Coronary artery (tissue), 2 donors: ENCODE data around the gene ACSS2.

Experiments
- DNase-seq: peaks from one replicate; pipeline ENCODE4 v3.0.0-alpha.2; 2017; ENCODE audit warnings: low spot score
- H3K27ac ChIP-seq, 2 donors: fragments of 200-600 bp; sonication (generic); one replicate each; pipeline ENCODE4 v1.5.1; 2016 to 2019
- H3K4me3 ChIP-seq: fragments of 200-600 bp; sonication (generic); 2 replicates; pipeline ENCODE4 v1.5.1; 2016; ENCODE audit warnings: mild to moderate bottlenecking, moderate library complexity
- TF ChIP-seq, protein P1 (sequence below): fragments of 200-600 bp; sonication (generic); IDR thresholded peaks from one replicate; pipeline ENCODE4 v1.5.1; 2019; ENCODE audit warnings: antibody characterized with exemption

The ACSS2 gene

DNA sequence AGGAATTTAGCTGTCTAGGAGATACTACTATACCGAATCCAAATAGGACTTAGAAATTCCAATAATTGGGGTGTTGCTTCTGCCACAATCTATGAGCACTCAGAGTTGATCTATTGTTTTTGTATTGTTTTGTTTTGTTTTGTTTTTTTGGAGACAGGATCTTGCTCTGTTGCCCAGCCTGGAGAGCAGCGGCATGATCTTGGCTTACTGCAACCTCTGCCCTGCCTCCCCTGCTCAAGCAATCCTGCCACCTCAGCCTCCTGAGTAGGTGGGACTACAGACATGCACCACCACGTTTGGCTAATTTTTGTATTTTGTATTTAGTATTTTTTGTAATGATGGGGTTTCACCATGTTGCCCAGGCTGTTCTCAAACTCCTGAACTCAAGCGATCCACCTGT, 7.4 kb downstream of the ACSS2 start:
- TF ChIP-seq, protein P1, sequence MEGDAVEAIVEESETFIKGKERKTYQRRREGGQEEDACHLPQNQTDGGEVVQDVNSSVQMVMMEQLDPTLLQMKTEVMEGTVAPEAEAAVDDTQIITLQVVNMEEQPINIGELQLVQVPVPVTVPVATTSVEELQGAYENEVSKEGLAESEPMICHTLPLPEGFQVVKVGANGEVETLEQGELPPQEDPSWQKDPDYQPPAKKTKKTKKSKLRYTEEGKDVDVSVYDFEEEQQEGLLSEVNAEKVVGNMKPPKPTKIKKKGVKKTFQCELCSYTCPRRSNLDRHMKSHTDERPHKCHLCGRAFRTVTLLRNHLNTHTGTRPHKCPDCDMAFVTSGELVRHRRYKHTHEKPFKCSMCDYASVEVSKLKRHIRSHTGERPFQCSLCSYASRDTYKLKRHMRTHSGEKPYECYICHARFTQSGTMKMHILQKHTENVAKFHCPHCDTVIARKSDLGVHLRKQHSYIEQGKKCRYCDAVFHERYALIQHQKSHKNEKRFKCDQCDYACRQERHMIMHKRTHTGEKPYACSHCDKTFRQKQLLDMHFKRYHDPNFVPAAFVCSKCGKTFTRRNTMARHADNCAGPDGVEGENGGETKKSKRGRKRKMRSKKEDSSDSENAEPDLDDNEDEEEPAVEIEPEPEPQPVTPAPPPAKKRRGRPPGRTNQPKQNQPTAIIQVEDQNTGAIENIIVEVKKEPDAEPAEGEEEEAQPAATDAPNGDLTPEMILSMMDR: no peak
- no peak for DNase-seq
- H3K27ac ChIP-seq: no peak overlapping the region
- H3K4me3 ChIP-seq: no peak overlapping the region

DNA sequence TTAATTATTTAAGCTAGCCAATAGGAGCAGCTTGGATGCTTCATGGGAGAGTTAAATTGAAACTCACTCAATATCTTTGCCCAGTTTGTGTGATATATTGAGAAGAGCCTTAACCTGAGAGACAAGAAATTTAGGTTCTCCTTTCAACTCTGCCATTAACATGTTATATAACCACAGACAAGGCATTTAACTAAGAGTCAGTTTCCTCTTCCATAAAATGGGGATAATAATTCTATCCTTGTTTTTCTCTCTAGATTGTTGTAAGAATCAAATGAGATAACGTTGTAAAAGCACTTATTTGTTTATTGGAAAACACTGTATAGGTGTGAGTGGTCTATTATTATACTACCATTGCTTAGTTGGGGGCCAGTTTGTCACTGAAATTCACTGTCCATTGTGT, 7.8 kb downstream of the ACSS2 start:
- DNase-seq: no peak
- TF ChIP-seq, protein P1: no peak
- no peak overlapping the region for H3K27ac ChIP-seq
- no peak overlapping the region for H3K4me3 ChIP-seq

DNA sequence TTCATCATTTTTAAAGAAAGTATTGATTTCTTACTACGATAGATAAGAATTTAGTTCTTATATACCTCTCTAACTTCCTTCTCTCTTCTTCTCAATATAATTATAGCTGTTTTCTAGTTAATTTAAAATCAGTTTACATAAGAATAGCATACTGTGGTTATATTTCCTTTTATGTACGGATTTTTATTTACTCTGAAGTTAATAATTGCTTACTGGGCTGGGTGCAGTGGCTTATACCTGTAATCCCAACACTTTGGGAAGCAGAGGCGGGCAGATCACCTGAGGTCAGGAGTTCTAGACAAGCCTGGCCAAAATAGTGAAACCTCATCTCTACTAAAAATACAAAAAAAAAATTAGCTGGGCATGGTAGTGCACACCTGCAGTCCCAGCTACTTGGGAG, 9.7 kb downstream of the ACSS2 start:
- Histone ChIP-seq H3K4me3 (no peak overlapping the region), H3K27ac (no peak overlapping the region)
- TF ChIP-seq, protein P1: no peak
- DNase-seq: no peak

DNA sequence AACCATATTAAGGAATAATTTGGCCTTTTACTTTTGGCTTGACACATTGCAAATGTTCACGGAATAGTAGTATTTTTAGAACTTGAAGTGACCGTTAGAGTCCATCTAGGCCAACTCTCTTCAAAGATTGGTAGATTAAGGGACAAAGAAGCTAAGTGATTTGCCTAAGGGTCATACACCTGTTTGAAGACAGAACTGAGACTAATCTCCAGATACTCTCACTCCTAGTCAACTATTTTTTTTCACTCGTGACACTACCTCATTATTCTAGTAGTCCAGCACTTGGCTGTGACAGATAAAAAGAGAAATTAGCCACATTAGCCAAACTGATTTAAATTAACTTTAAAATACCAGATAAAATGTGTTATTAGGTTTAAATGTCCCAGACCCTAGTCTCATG, 10.6 kb downstream of the ACSS2 start:
- DNase-seq: no peak
- Histone ChIP-seq H3K4me3 (no peak overlapping the region), H3K27ac (peak overlapping the region in 1 of 2 donors; percentile 2)
- TF ChIP-seq, protein P1: no peak

DNA sequence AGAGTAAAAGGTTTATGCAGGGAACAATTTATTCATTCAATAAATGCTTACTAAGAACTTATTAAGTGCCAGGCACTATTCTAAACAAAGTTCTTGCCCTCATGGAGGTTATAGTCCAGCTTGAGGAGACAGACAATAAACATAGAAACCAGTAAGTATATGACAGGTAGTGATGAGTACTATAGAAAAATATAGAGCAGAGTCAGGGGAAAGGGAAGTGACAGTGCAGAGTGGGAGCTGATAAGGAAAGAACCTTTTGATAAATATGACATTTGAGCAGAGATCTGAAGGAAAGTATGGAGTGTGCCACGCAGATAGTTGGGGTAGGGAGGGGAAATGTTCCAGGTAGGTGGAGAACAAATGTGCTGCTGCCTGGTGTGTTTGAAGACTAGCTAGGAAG, 12.1 kb downstream of the ACSS2 start:
- no peak for DNase-seq

DNA sequence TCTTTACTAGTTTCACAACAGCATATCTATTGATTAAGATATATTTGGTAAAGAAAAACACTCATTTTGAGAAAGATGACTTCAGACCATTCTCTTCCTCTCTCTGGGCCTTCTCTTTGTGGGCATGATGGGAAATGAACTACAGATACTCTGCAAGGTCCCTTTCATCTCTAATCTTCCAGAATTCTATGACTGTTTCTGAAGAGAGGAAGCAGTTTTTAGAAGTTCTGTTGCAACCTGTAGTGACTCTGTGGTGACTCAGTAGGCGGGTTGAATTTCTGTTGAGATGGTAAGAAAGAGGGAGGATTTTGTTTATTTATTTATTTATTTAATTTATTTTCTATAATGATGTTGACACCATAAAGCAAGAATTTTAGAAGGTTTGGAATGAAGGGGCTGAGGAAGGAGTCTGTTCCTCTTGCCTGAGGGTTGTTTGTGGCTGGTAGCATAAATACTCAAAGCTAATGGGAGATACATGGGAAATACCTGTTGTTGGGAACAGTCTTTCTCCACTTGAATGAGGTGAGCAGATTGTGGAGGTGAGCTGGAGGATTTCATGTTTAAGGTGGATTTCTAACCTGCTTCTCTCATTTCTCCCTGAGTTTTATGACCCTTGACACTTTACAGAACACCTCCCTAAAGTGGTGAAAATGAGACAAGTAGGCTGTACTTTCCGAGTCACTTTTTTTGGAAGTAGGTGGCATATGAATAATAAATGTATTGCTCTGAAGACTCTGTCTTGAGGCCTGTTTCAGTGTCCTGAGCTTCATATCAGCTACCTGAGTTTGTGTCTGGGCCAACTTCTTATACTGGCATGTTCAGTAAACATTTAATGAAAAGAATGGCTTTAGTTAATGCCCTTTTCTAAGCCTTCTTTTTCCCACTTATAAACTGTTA, 15.0 kb downstream of the ACSS2 start:
- Histone ChIP-seq H3K27ac (peak overlapping the region in 1 of 2 donors; percentile 44), H3K4me3 (no peak overlapping the region)
- TF ChIP-seq, protein P1: no peak
- DNase-seq: no peak

More for the DNA sequence above, 12.1 kb downstream of the ACSS2 start:
- Histone ChIP-seq H3K27ac (no peak overlapping the region), H3K4me3 (no peak overlapping the region)
- TF ChIP-seq, protein P1: no peak

DNA sequence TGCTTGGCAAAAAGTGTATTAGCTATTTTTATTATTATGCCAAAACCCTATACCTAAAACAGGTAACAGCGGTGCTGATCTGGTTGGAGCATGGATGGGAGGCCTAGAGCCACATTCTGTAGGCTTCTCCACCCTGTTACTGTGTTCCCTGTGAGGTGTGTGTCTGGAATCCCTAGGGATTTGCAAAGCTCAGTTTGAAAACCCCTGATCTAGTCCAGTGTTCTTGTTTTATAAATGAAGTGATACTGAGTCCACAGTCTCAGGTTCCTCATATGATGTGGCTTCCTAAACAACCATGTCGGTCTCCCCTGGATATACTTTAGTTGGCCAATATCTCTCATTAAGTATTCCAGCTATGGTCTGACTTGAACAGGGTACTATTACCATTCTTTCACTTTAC, 16.3 kb downstream of the ACSS2 start:
- H3K27ac ChIP-seq: no peak overlapping the region
- no peak for DNase-seq
- H3K4me3 ChIP-seq: no peak overlapping the region
- TF ChIP-seq, protein P1: no peak
